Liver (tissue), 3 donors: ENCODE data around the gene JMY.

ENCODE experiments used
- CTCF ChIP-seq: fragments of 150-350 bp; IDR thresholded peaks from 2 replicates; pipeline ENCODE4 v1.5.1; 2017; ENCODE audit warnings: improper control_type of control experiment, low read depth, low read length; ENCODE audit not compliant: missing input control
- EGR1 ChIP-seq, 2 donors: IDR thresholded peaks; 2 replicates each; pipeline ENCODE4 v1.6.1; 2016 to 2018; ENCODE audit warnings: antibody characterized with exemption in 2 of 2, low read depth in 2 of 2
- GABPA ChIP-seq, 2 donors: IDR thresholded peaks in 1 of 2; conservative IDR thresholded peaks in 1 of 2; 2 replicates each; pipeline ENCODE4 v1.6.1; 2016; ENCODE audit warnings: antibody characterized with exemption in 2 of 2, mild to moderate bottlenecking in 1 of 2, moderate library complexity in 1 of 2
- HNF4G ChIP-seq: IDR thresholded peaks from 2 replicates; pipeline ENCODE4 v1.6.1; 2016; ENCODE audit warnings: antibody characterized with exemption
- REST ChIP-seq: IDR thresholded peaks from 2 replicates; pipeline ENCODE4 v1.6.1; 2016; ENCODE audit warnings: antibody characterized with exemption, mild to moderate bottlenecking
- SP1 ChIP-seq: IDR thresholded peaks from 2 replicates; pipeline ENCODE4 v1.6.1; 2018; ENCODE audit warnings: antibody characterized with exemption, mild to moderate bottlenecking
- YY1 ChIP-seq: IDR thresholded peaks from 2 replicates; pipeline ENCODE4 v1.6.1; 2016; ENCODE audit warnings: antibody characterized with exemption, mild to moderate bottlenecking
- ZBTB33 ChIP-seq: IDR thresholded peaks from 2 replicates; pipeline ENCODE4 v1.6.1; 2016; ENCODE audit warnings: antibody characterized with exemption
- donor health status: healthy.
- donor health status: healthy.

- no peak for TF ChIP-seq CTCF
- TF ChIP-seq HNF4G, result no peak
- no peak for TF ChIP-seq REST
- no peak for TF ChIP-seq ZBTB33
- TF ChIP-seq EGR1 (IDR thresholded peaks at IDR 0.05; ENCODE audit: low read depth in 2 of 2), result no peak
- TF ChIP-seq SP1, result no peak
- no peak for TF ChIP-seq GABPA (IDR thresholded peaks at IDR 0.05 in 1 of 2, conservative IDR thresholded peaks at IDR 0.05 in 1 of 2)
- TF ChIP-seq YY1, result no peak
Measured at GRCh38 chr5:79284846-79285245, 48.9 kb downstream of the JMY start.
